ENCODE measurements around the gene SLC9A3.

- TF ChIP-seq CTCF (IDR thresholded peaks at IDR 0.05; ENCODE audit: low read depth, low read length) (no peak), EZH2phosphoT487 (IDR thresholded peaks at IDR 0.05; ENCODE audit: low read depth) (no peak)
These were observed 97.8 kb downstream of the SLC9A3 start for GRCh38 chr5:426392-426976.
